IMR-90 (cell line): ENCODE measurements around the gene RBM44. TPM values are rescaled to one million over a fixed set of nuclear protein-coding genes. Genes with fewer than 3 reads are reported as not detected.

Experiments
- ATAC-seq: fragments of 200-7000 bp; cut with Tn5 transposase; 2 replicates; pipeline ENCODE4 v1.9.1; 2020; ENCODE audit warnings: low read depth, mild to moderate bottlenecking, moderate library complexity
- BruUV-seq: library from RNA; stranded (reverse); fragments of 400-500 nt; replicated peaks from 2 replicates; lab custom pipeline; 2021; lab: Mats Ljungman, UMichigan
- CTCF ChIA-PET: fragments of 300-600 bp; formaldehyde crosslinking; extraction: SDS; loops from one replicate; lab custom pipeline; 2021; ENCODE audit warnings: antibody characterized with exemption; lab: Yijun Ruan, JAX
- POLR2A ChIA-PET: fragments of 300-600 bp; sonication (Branson Sonifier 250); formaldehyde crosslinking; loops from one replicate; lab custom pipeline; 2022; ENCODE audit warnings: antibody characterized with exemption; ENCODE audit not compliant: unreplicated experiment; lab: Charles Lee
- DNase-seq: peaks from one replicate; pipeline ENCODE4 v3.0.0; 2013
- H2AFZ ChIP-seq: replicated peaks from 2 replicates; pipeline ENCODE3; 2013; ENCODE audit warnings: low read length, mild to moderate bottlenecking; ENCODE audit not compliant: poor library complexity
- H2AK5ac ChIP-seq: 2 replicates; pipeline ENCODE4 v1.6.1; 2013; ENCODE audit warnings: low read depth, low read length, inconsistent platforms
- H2AK9ac ChIP-seq: replicated peaks from 2 replicates; pipeline ENCODE3; 2013; ENCODE audit warnings: mild to moderate bottlenecking, low read depth, low read length, moderate library complexity; ENCODE audit not compliant: poor library complexity
- H2BK120ac ChIP-seq: 2 replicates; pipeline ENCODE4 v1.6.1; 2013; ENCODE audit warnings: low read depth, low read length, inconsistent platforms
- H2BK15ac ChIP-seq: 3 replicates; pipeline ENCODE4 v1.6.1; 2013; ENCODE audit warnings: low read depth, low read length, inconsistent platforms
- H2BK20ac ChIP-seq: 2 replicates; pipeline ENCODE4 v1.6.1; 2013; ENCODE audit warnings: low read depth, mild to moderate bottlenecking, inconsistent platforms, low read length, moderate library complexity
- H2BK5ac ChIP-seq: 2 replicates; pipeline ENCODE4 v1.6.1; 2013; ENCODE audit warnings: mild to moderate bottlenecking, low read depth, low read length, inconsistent platforms; ENCODE audit not compliant: poor library complexity, severe bottlenecking
- H3K14ac ChIP-seq: replicated peaks from 2 replicates; pipeline ENCODE4 v1.6.1; 2013; ENCODE audit warnings: low read depth, low read length, inconsistent platforms
- H3K18ac ChIP-seq: 2 replicates; pipeline ENCODE4 v1.6.1; 2013; ENCODE audit warnings: low read depth, low read length, control low read depth
- H3K23ac ChIP-seq: 2 replicates; pipeline ENCODE4 v1.6.1; 2013; ENCODE audit warnings: low read depth, low read length, inconsistent platforms
- H3K27ac ChIP-seq: 2 replicates; pipeline ENCODE4 v1.5.1; 2013; ENCODE audit warnings: mild to moderate bottlenecking, control low read depth, low read length; ENCODE audit not compliant: insufficient read depth
- H3K27me3 ChIP-seq: 2 replicates; pipeline ENCODE4 v1.6.1; 2013; ENCODE audit warnings: low read length; ENCODE audit not compliant: control insufficient read depth, insufficient read depth
- H3K36me3 ChIP-seq: 2 replicates; pipeline ENCODE4 v1.6.1; 2013; ENCODE audit warnings: low read length, mixed read lengths; ENCODE audit not compliant: control insufficient read depth, insufficient read depth
- H3K4ac ChIP-seq: 2 replicates; pipeline ENCODE4 v1.6.1; 2013; ENCODE audit warnings: low read depth, low read length, inconsistent platforms
- H3K4me1 ChIP-seq: 2 replicates; pipeline ENCODE4 v1.6.1; 2013; ENCODE audit warnings: low read length, mixed read lengths; ENCODE audit not compliant: control insufficient read depth, insufficient read depth
- H3K4me2 ChIP-seq: 2 replicates; pipeline ENCODE4 v1.6.1; 2013; ENCODE audit warnings: low read depth, mild to moderate bottlenecking, control low read depth, low read length, moderate library complexity
- H3K4me3 ChIP-seq: 2 replicates; pipeline ENCODE4 v1.5.1; 2013; ENCODE audit warnings: low read depth, mild to moderate bottlenecking, control low read depth, low read length, moderate library complexity; ENCODE audit not compliant: insufficient read depth
- H3K56ac ChIP-seq: 2 replicates; pipeline ENCODE4 v1.6.1; 2013; ENCODE audit warnings: low read length, inconsistent platforms; ENCODE audit not compliant: insufficient read depth; ENCODE audit errors: extremely low read depth
- H3K79me1 ChIP-seq, 2 experiments: 2 replicates each; pipeline ENCODE4 v1.6.1; 2013; ENCODE audit warnings: low read length in 2 of 2, inconsistent platforms in 1 of 2, low read depth in 1 of 2
- H3K9ac ChIP-seq: 2 replicates; pipeline ENCODE4 v1.6.1; 2013; ENCODE audit warnings: low read depth, low read length, control low read depth
- H3K9me1 ChIP-seq: 2 replicates; pipeline ENCODE4 v1.6.1; 2013; ENCODE audit warnings: low read length, inconsistent platforms; ENCODE audit not compliant: insufficient read depth
- H3K9me3 ChIP-seq: 2 replicates; pipeline ENCODE4 v1.6.1; 2013; ENCODE audit warnings: low read length; ENCODE audit not compliant: control insufficient read depth, insufficient read depth
- H4K20me1 ChIP-seq: 2 replicates; pipeline ENCODE4 v1.6.1; 2013; ENCODE audit warnings: low read length, inconsistent platforms; ENCODE audit not compliant: insufficient read depth
- H4K5ac ChIP-seq: 2 replicates; pipeline ENCODE4 v1.6.1; 2013; ENCODE audit warnings: mild to moderate bottlenecking, low read depth, low read length, control low read depth
- H4K8ac ChIP-seq, 2 experiments: 2 replicates each; pipeline ENCODE4 v1.6.1; 2013; ENCODE audit warnings: low read depth in 2 of 2, low read length in 2 of 2, control low read depth in 1 of 2, inconsistent platforms in 1 of 2
- H4K91ac ChIP-seq: 2 replicates; pipeline ENCODE4 v1.6.1; 2013; ENCODE audit warnings: low read depth, low read length, inconsistent platforms; ENCODE audit not compliant: insufficient read depth
- CHD1 ChIP-seq: IDR thresholded peaks from 2 replicates; pipeline ENCODE4 v1.6.1; 2012; ENCODE audit warnings: low read depth, low read length, improper control_type of control experiment
- MXI1 ChIP-seq: IDR thresholded peaks from 2 replicates; pipeline ENCODE4 v1.6.1; 2012; ENCODE audit warnings: low read depth, mild to moderate bottlenecking, low read length, moderate library complexity, borderline replicate concordance
- NFE2L2 ChIP-seq: fragments of 150-350 bp; IDR thresholded peaks from 2 replicates; pipeline ENCODE4 v1.6.1; 2016; ENCODE audit warnings: low read depth, mild to moderate bottlenecking, low read length
- RFX5 ChIP-seq: IDR thresholded peaks from 2 replicates; pipeline ENCODE4 v1.8.0; 2012; ENCODE audit warnings: low read depth, mild to moderate bottlenecking, low read length, moderate library complexity
- WGBS, 2 experiments: methylation state at CpG; one replicate each; pipeline versions ENCODE4 v1.1.5 to v1.1.7; 2013; ENCODE audit warnings: missing lambda C conversion rate in 2 of 2; ENCODE audit not compliant: insufficient read length in 1 of 2; ENCODE audit errors: extremely low coverage in 2 of 2; 5-methylcytosine and 5-hydroxymethylcytosine counted together
- dilution Hi-C: fragments of 300-500 bp; cut with HindIII; formaldehyde crosslinking; loops from one replicate; pipeline ENCODE4 v1.14.3; 2018; ENCODE audit warnings: low sequenced_read_pairs; ENCODE audit not compliant: unreplicated experiment
- in situ Hi-C: fragments of 300-500 bp; cut with MboI; formaldehyde crosslinking; loops from 3 replicates; pipeline ENCODE4 v1.14.3; 2019; ENCODE audit warnings: low sequenced_read_pairs, inconsistent platforms, mixed read lengths
- intact Hi-C: fragments of 100-400 bp; cut with micrococcal nuclease; formaldehyde crosslinking; loops from 2 replicates; pipeline ENCODE4 v1.10.0; 2022
- polyA plus RNA-seq, 3 experiments: library from polyadenylated mRNA; depleted of rRNA; stranded (reverse); fragments of >200 nt; gene quantifications; 2 replicates each; pipeline ENCODE4 v1.2.3, GENCODE V29; 2012; ENCODE audit warnings: low replicate concordance in 1 of 3
- total RNA-seq: library from RNA; depleted of rRNA; stranded (reverse); fragments of >200 nt; gene quantifications from 2 replicates; pipeline ENCODE4 v1.2.3, GENCODE V29; 2012

Gene RBM44
- total and polyA plus RNA-seq, 2 of the 4 experiments (the other 2 are of a cell fraction): 0.14 to 0.18 TPM

GRCh38 chr2:237772513-237772912 lies 26.1 kb upstream of the RBM44 start:
- ChIA-PET POLR2A (no interaction called here), CTCF (interaction anchor here (1.0 kb wide), 1 partner anchor 644 kb away, joined by 3 read pairs; no protein-coding TSS in a partner anchor)
- H3K18ac ChIP-seq: no peak overlapping the region
- no peak overlapping the region for H3K14ac ChIP-seq
- no peak overlapping the region for H3K56ac ChIP-seq
- no peaks in the 10 kb centered on the region for H3K27me3 ChIP-seq
- H3K23ac ChIP-seq: no peak overlapping the region
- in situ Hi-C loops: no loop called here
- H2AFZ ChIP-seq: no peak overlapping the region
- H2AK9ac ChIP-seq: no peak overlapping the region
- no peak overlapping the region for H2BK15ac ChIP-seq
- TF ChIP-seq RFX5 (no peak), CHD1 (no peak), NFE2L2 (no peak), MXI1 (no peak)
- no peak overlapping the region for H3K4me2 ChIP-seq
- H4K8ac ChIP-seq: no peak overlapping the region
- no peak for DNase-seq
- H2BK20ac ChIP-seq: no peak overlapping the region
- peaks cover 10 to 44% of the 10 kb centered on the region in 2 experiments for H3K79me1 ChIP-seq
- H3K36me3 ChIP-seq: peaks cover 19% of the 10 kb centered on the region
- 0 out of 2 replicates have a peak, but pooled peaks cover 3% of the 10 kb centered on the region for H3K9me1 ChIP-seq
- no peak overlapping the region for H4K5ac ChIP-seq
- dilution Hi-C loops: no loop called here
- no peak overlapping the region for H3K9ac ChIP-seq
- H4K20me1 ChIP-seq: no peaks in the 10 kb centered on the region; the same call in 1 of the 2 replicates
- no peak for ATAC-seq
- no peak overlapping the region for H3K4me3 ChIP-seq
- no TSS peak for BruUV-seq
- H3K9me3 ChIP-seq: no peaks in the 10 kb centered on the region
- no peak overlapping the region for H2AK5ac ChIP-seq
- WGBS, 2 experiments: no CpG with 5 or more reads among the region's 3 CpGs
- no peak overlapping the region for H4K91ac ChIP-seq
- no peak overlapping the region for H2BK5ac ChIP-seq
- no peak overlapping the region for H2BK120ac ChIP-seq
- no peaks in the 10 kb centered on the region for H3K4me1 ChIP-seq
- intact Hi-C loops: loop anchor here (10.0 kb wide), 1 partner anchor 492 kb away; no protein-coding TSS in a partner anchor
- no peak overlapping the region for H3K27ac ChIP-seq
- H3K4ac ChIP-seq: no peak overlapping the region
